CD4-positive, alpha-beta T cell (primary cell): Measurements from ENCODE around the gene SMIM38. TPM values are rescaled to one million over a fixed set of nuclear protein-coding genes. Genes with fewer than 3 reads are reported as not detected.
A peak's percentile ranks its signal among the peaks of the same experiment; 100 is the strongest.

ENCODE experiments used
- ATAC-seq: fragments of 200-7000 bp; cut with Tn5 transposase; one replicate; pipeline ENCODE4 v1.10.0; 2022; ENCODE audit warnings: mild to moderate bottlenecking; ENCODE audit not compliant: poor library complexity
- CTCF ChIA-PET: fragments of 350-600 bp; sonication (Branson Sonifier 250); formaldehyde crosslinking; loops from one replicate; lab custom pipeline; 2021; ENCODE audit warnings: antibody characterized with exemption, inconsistent platforms; lab: Charles Lee
- POLR2A ChIA-PET: fragments of 350-600 bp; sonication (Branson Sonifier 250); formaldehyde crosslinking; loops from one replicate; lab custom pipeline; 2021; ENCODE audit warnings: antibody characterized with exemption, inconsistent platforms; lab: Charles Lee
- DNase-seq, 14 experiments: peaks; one replicate each; pipeline ENCODE4 v3.0.0-alpha.2; 2013 to 2020; ENCODE audit warnings: mixed read lengths in 2 of 14
- H3K27ac ChIP-seq, 2 donors: one replicate each; pipeline versions ENCODE4 v1.5.1 to v1.7.0; 2013; ENCODE audit warnings: low read length in 2 of 2, low read depth in 1 of 2, mild to moderate bottlenecking in 1 of 2
- H3K27me3 ChIP-seq, 2 experiments: 1 replicate in 1 of 2; 2 replicates in 1 of 2; pipeline versions ENCODE4 v1.6.1 to v1.7.0; 2013; ENCODE audit warnings: low read length in 2 of 2, control low read depth in 1 of 2, mild to moderate bottlenecking in 1 of 2, moderate library complexity in 1 of 2; ENCODE audit not compliant: insufficient read depth in 2 of 2, control insufficient read depth in 1 of 2
- H3K36me3 ChIP-seq: one replicate; pipeline ENCODE4 v1.6.1; 2013; ENCODE audit warnings: low read length, control low read depth; ENCODE audit not compliant: insufficient read depth
- H3K4me1 ChIP-seq: one replicate; pipeline ENCODE4 v1.6.1; 2013; ENCODE audit warnings: low read length, control low read depth; ENCODE audit not compliant: insufficient read depth
- H3K4me3 ChIP-seq: one replicate; pipeline ENCODE4 v1.5.1; 2013; ENCODE audit warnings: mild to moderate bottlenecking, low read length, moderate library complexity
- H3K9me3 ChIP-seq, 2 experiments: 1 replicate in 1 of 2; 2 replicates in 1 of 2; pipeline versions ENCODE4 v1.6.1 to v1.7.0; 2013; ENCODE audit warnings: low read length in 2 of 2, mild to moderate bottlenecking in 2 of 2, control low read depth in 1 of 2, moderate library complexity in 1 of 2; ENCODE audit not compliant: control insufficient read depth in 1 of 2, insufficient read depth in 1 of 2
- H3K27ac Mint-ChIP-seq: one replicate; pipeline ENCODE4 v1.8.0; 2020; ENCODE audit warnings: mixed read lengths
- H3K27me3 Mint-ChIP-seq: one replicate; pipeline ENCODE4 v1.8.0; 2021; ENCODE audit warnings: mixed read lengths
- H3K36me3 Mint-ChIP-seq: one replicate; pipeline ENCODE4 v1.8.0; 2021; ENCODE audit warnings: low read depth, mixed read lengths
- H3K4me1 Mint-ChIP-seq: one replicate; pipeline ENCODE4 v1.8.0; 2021; ENCODE audit warnings: low read depth, mixed read lengths
- H3K4me3 Mint-ChIP-seq: one replicate; pipeline ENCODE4 v1.8.0; 2020; ENCODE audit warnings: mild to moderate bottlenecking, mixed read lengths
- H3K9me3 Mint-ChIP-seq: one replicate; pipeline ENCODE4 v1.8.0; 2020; ENCODE audit warnings: mixed read lengths
- CTCF ChIP-seq: fragments of 200-600 bp; IDR thresholded peaks from one replicate; pipeline ENCODE4 v1.8.0; 2022; ENCODE audit warnings: antibody characterized with exemption, mild to moderate bottlenecking
- intact Hi-C, 2 experiments: fragments of 100-400 bp; cut with DNase I in 1 of 2; cut with micrococcal nuclease in 1 of 2; formaldehyde crosslinking; loops; one replicate each; pipeline versions ENCODE4 v1.15.1 to v1.9.0; 2023 to 2025; cut with DNase I, micrococcal nuclease
- total RNA-seq, 174 experiments: library from RNA in 2 of 174; stranded (reverse) in 2 of 174; gene quantifications; one replicate each; pipeline ENCODE4 v1.2.3 and lab custom pipeline; 2021 to 2026

The SMIM38 gene
- total RNA-seq, 2 experiments from 2014 or later, result 0.08 to 0.30 TPM

GRCh38 chr11:69127884-69128283 is 27.9 kb upstream of the SMIM38 start:
- intact Hi-C loops, result no loop called here

GRCh38 chr11:69129053-69129452 is 26.7 kb upstream of the SMIM38 start:
- H3K4me1 Mint-ChIP-seq, result peaks cover 29% of the 10 kb centered on the region
- intact Hi-C loops, result no loop called here

More at GRCh38 chr11:69127884-69128283, 27.9 kb upstream of the SMIM38 start:
- no peak for DNase-seq
- H3K27ac Mint-ChIP-seq, result no peak overlapping the region
- no peak for TF ChIP-seq CTCF
- H3K36me3 ChIP-seq, result no peaks in the 10 kb centered on the region
- no peak for ATAC-seq
- CTCF ChIA-PET, result no interaction called here
- no peak overlapping the region for H3K4me3 ChIP-seq
- H3K27me3 ChIP-seq, result no peaks in the 10 kb centered on the region
- H3K27me3 Mint-ChIP-seq, result no peaks in the 10 kb centered on the region
- peaks cover 4% of the 10 kb centered on the region for H3K9me3 Mint-ChIP-seq
- peaks cover 0 to 9% of the 10 kb centered on the region in 2 experiments for H3K9me3 ChIP-seq
- no peak overlapping the region for H3K4me3 Mint-ChIP-seq
- H3K27ac ChIP-seq, result no peak overlapping the region
- POLR2A ChIA-PET, result no interaction called here
- peaks cover 39% of the 10 kb centered on the region for H3K4me1 Mint-ChIP-seq
- no peaks in the 10 kb centered on the region for H3K36me3 Mint-ChIP-seq
- peaks cover 34% of the 10 kb centered on the region for H3K4me1 ChIP-seq

GRCh38 chr11:69129647-69130046 is 26.1 kb upstream of the SMIM38 start:
- H3K27me3 ChIP-seq, result no peaks in the 10 kb centered on the region
- TF ChIP-seq CTCF, result no peak
- no peak overlapping the region for H3K27ac Mint-ChIP-seq
- H3K4me3 Mint-ChIP-seq, result no peak overlapping the region
- no peaks in the 10 kb centered on the region for H3K36me3 Mint-ChIP-seq
- intact Hi-C loops, result no loop called here
- no peak overlapping the region for H3K27ac ChIP-seq
- no peaks in the 10 kb centered on the region for H3K36me3 ChIP-seq
- peaks cover 23% of the 10 kb centered on the region for H3K4me1 Mint-ChIP-seq
- peak in 1 of 14 experiments; percentile 16 for DNase-seq
- H3K9me3 Mint-ChIP-seq, result peaks cover 4% of the 10 kb centered on the region
- CTCF ChIA-PET, result no interaction called here
- H3K4me1 ChIP-seq, result peaks cover 18% of the 10 kb centered on the region
- ATAC-seq, result no peak
- no peak overlapping the region for H3K4me3 ChIP-seq
- peaks cover 0 to 13% of the 10 kb centered on the region in 2 experiments for H3K9me3 ChIP-seq
- H3K27me3 Mint-ChIP-seq, result no peaks in the 10 kb centered on the region
- POLR2A ChIA-PET, result no interaction called here

More at GRCh38 chr11:69129053-69129452, 26.7 kb upstream of the SMIM38 start:
- Histone ChIP-seq H3K4me3 (no peak overlapping the region), H3K27me3 (no peaks in the 10 kb centered on the region), H3K9me3 (peaks cover 0 to 13% of the 10 kb centered on the region in 2 experiments), H3K27ac (no peak overlapping the region), H3K4me1 (peaks cover 22% of the 10 kb centered on the region), H3K36me3 (no peaks in the 10 kb centered on the region)
- DNase-seq, result no peak
- Mint-ChIP-seq H3K27me3 (no peaks in the 10 kb centered on the region), H3K4me3 (no peak overlapping the region), H3K36me3 (no peaks in the 10 kb centered on the region), H3K9me3 (peaks cover 4% of the 10 kb centered on the region), H3K27ac (no peak overlapping the region)
- ATAC-seq, result no peak
- POLR2A ChIA-PET, result no interaction called here
- no peak for TF ChIP-seq CTCF
- CTCF ChIA-PET, result no interaction called here
